Embryonic facial prominence (tissue), 1 donor: ENCODE results near the gene VWA7.
A peak's percentile ranks its signal among the peaks of the same experiment; 100 is the strongest.

Experiments
- DNase-seq: peaks from one replicate; pipeline ENCODE4 v3.0.0-alpha.2; 2016; ENCODE audit errors: extremely low spot score

Gene VWA7

DNA sequence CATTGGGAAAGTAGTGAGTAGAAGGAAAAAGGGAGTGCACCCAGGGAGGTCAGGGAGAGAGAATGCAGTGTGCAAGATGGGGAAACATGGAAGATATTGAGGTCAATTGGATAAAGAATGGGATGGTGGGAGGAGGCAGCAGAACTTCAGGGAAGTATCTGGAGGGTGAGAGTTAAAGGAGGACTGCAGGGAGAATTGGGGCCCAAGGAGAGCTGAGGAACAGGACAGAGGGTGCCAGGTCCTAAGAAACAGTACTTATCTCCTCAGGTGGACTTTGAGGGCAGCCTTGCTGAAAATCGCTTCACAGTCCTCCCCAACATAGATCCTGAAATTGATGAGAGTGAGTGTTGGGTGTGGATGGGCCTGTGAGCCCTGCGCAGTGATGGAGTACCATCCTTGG is 18.8 kb downstream of the VWA7 start:
- DNase-seq = no peak

DNA sequence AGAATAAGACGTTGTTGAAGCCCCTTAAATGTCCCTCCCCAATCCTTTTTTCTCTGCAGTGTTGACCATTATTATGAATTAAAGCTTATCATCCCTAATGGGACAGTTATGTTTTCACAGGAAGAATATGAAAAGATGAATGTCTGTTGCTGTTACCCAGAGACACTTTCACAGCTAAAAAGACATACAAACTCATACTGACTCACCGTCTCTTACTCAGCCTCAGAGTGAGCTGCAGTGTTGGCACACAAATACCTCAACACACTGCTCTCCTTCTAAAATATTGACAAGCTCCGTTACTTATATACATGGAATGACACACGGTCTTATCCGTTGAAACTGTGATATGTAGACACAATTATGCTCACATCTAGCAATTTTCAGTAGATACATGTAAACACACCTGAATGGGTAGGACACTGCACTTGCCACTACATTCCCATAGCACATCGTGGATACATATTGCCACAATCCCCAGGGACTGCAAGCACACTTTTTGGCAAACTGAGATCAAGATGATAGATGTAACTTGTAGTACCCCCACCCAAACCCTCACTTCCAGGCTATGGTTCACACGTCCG is 24.3 kb downstream of the VWA7 start:
- DNase-seq = no peak

DNA sequence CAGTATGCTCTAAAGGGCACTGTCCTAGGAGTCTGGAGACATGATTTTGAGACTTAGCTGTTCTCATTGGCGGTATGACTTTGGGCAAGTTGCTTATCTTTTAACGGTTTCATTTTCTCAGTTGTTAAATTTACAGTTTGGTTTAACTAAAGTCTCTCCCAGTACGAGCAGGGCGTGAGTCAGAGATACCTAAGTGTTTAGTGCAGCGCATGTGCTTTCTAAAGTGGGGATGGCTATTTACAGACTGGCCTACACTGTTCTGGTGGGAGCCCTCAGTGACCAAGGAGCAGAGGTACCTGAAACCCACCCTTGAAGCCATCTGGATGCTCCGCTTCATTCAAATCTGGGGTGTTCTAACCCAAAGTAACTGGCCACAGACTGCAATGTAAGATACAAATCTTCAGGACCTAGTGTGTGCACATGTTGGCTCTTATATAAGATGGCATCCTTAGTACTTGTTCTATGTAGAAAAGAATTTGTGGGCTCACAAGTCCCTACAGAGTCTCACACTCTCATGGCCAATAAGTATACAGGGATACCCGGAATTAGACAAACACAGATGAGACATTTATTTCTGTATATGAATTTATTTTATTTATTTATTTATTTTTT is 26.6 kb downstream of the VWA7 start:
- no peak for DNase-seq

DNA sequence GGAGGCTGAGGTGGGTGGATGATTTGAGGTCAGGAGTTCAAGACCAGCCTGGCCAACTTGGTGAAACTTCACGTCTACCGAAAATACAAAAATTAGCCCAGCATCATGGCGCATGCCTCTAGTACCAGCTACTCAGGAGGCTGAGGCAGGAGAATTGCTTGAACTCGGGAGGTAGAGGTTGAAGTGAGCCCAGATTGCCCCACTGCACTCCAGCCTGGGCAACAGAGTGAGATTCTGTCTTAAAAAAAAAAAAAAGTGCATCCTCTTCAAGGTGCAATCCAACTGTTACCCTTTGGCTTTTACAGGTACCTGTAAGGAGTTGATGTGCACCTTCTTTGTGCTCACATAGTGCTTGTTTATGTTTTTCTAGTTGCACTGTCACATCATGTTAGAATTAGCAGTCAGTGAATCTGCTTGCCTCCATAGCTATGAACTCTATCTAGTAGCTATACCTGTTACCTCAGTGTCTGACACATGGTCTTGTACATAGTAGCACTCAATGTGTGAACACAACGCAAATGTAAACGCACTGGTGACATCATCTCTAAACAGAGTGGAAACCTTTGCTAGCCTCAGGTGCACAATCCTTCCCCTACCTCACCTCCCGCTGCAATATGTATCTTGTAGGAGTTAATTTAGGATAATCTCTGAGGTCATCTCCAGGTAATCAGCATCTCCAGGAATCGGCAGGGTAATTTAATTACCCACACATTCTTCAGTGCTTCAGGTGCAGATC is 27.7 kb downstream of the VWA7 start:
- no peak for DNase-seq

DNA sequence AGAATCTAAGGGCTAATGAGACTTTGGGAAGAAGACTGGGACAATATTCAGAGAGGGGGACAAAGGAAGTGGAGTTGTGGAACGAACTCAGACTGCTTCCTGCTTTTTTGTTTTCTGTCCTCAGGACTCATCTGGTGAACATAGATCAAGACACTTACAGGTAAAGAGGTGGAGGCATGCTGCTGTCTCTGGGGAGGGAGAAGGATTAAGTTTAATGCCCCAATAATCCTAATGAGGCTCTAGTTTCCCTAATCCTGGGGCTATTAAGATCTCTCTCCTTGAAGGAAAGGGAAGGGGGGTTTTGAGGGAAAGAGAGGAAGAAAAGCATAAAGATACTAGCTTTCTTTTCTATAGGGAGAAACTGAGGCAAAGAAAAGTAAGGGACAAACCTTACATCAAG is 32.7 kb downstream of the VWA7 start:
- no peak for DNase-seq

DNA sequence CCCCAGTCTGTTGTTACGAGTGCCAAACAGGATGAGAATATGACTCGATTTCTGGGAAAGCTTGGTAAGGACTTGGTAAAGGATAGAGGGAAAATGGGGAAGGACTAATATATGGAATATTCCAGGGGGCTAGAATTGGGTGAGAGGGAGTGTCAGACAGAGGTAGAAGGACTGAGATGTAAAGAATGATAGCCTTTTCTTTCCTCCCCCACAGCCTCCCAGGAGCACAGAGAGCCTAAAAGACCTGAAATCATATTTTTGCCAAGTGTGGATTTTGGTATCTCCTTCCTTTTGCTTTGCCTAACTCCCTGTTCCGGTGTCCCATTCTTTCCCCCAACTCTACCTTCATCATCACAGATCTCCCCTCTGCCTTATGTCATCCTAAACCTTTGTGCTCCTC is 34.2 kb downstream of the VWA7 start:
- DNase-seq = no peak

DNA sequence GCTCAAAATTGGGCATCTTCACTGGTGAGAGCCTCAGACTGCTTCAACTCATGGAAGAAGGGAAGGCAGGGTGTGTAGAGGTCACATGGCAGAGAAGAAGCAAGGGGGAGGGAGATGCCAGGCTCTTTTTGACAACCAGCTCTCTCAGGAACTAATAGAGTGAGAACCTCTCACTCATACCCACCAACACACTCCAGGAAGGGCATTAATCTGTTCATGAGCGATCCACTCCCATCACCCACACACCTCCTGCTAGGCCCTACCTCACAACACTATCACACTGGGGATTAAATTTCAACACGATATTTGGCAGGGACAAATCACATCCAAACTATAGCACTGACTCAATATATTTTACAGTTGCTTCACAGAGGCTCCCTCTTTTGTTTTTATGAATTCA is 35.3 kb downstream of the VWA7 start:
- DNase-seq = no peak

DNA sequence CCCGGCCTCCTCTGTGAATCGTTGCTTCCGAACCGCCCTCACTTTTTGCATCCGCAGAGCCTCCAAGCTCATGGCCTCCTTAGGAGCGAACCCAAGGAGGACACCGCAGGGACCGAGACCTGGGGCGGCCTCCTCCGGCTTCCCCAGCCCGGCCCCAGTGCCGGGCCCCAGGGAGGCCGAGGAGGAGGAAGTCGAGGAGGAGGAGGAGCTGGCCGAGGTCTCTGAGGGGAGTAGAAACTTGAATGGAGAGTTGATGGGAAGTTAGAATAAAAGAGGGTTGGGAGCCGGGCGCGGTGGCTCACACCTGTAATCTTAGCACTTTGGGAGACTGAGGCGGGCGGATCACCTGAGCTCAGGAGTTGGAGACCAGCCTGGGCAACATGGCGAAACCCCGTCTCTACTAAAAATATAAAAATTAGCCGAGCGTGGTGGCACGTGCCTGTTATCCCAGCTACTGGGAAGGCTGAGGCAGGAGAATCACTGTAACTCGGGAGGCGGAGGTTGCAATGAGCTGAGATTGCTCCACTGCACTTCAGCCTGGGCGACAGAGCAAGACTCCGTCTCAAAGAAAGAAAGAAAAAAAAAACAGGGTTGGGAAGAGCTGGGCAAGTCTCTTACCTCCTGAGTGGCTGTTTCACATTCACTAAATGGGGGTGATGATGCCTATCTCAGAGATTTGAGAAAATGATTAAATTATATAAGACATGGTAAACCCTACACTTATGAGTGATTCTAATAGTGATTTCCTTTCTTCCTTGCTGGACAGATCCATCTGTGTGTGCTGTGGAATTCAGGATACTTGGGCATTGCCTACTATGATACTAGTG is 36.5 kb downstream of the VWA7 start:
- DNase-seq = no peak

DNA sequence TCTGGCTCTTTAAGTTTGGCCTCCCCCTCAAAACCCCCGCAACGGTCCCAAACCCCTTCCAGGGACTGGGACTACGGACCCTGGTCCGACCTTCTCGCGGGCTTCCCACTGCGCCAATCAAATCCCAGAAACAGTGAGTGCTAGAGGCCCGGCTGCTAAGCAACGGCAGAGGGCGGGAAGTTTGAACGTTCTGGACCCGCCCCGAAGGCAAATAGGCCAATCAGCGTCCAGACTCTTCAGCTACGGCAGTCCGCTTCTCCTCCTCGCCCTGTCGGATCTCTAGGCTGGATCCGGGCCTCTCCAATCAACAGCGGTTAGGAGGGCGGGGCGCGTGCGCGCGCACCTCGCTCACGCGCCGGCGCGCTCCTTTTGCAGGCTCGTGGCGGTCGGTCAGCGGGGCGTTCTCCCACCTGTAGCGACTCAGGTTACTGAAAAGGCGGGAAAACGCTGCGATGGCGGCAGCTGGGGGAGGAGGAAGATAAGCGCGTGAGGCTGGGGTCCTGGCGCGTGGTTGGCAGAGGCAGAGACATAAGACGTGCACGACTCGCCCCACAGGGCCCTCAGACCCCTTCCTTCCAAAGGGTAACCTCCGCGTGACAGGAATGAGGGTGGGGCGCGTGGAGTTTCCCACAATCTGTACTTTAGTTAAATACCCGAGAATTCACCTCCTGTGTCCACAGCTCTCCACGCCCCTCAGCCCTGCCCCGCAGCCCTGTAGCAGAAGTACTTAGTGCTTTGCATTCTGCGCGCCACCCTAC is 37.3 kb downstream of the VWA7 start, which contains the start of gene MSH5:
Gene MSH5, plus strand, starts transcription at position 367 of the 758 bp plus-strand sequence. CDS start 462 bp downstream, outside the sequence.
- DNase-seq = peak; percentile 99

DNA sequence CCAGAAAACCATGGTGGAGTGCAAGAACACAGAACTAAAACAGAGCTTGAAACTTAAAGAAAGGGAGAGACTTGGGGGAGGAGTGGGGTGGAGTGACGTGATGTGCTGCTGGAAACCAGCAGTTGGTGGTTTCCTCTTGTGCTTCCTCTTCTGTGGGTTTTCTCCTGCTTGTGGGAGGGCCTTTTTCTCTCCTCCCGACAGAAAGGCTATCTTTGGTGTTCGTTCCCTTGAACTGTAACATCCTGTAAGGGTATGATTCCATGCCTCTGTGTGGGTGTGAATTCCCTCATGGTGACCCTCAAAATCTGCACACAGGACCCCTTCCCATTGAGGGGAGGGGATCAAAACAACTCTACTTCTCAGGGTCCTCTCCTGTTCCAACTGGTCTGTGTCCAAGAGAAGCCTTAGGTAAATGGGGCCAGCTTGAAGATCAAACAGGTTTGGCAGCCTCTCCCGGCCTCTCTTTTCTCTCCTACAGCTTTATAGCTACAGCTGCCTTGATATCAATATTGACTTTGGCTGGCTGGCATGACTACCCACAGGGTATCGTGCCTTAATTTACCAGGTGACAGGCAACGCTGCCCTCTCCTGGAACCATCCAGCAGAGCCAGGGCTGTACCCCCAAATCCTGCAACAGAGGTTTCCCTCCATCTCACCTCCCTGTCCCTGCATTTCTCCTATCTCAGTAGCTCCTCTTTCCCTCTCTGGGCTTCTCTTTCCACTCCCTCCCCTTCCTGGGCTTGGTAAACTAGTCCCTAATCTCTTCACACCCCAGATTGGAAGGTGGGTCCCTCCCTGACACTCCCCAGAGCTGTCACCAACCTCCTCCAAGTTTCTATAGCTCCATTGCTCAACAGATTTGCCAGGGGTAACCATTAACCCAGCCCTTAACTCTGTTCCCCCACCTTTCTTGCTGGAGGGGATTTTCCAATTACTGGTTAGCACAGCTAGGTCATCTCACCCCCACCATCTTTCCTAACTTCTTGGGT is 38.8 kb downstream of the VWA7 start:
- peak; percentile 86 for DNase-seq

DNA sequence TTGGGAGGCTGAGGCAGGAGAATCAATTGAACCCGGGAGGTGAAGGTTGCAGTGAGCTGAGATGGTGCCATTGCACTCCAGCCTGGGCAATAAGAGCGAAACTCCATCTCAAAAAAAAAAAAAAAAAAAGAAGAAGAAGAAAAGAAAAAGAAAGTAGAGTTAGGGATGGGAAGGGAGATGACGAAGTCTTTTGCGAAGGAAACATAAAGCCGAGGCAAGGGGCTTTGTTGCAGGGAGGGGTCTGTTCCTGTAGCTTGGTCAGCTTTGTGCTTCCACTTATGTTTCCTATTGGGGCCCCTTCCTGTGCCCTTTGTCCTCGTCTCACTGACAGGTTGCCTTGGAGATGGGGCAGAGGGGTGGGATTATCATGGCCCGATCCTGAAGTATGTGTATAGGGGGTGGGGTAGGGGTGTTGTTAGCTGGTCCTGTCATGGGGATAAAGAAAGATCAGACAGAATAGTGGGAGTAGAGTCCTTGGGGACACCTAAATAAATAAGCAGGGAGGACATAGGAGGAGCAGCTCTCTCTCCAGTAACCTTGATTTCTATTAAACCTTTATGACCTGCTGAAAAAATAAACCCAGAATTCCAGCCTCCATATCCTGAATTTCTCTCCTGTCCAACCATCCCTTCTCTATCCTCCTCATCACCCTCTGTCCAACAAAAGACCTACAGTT is 39.7 kb downstream of the VWA7 start:
- DNase-seq = no peak

DNA sequence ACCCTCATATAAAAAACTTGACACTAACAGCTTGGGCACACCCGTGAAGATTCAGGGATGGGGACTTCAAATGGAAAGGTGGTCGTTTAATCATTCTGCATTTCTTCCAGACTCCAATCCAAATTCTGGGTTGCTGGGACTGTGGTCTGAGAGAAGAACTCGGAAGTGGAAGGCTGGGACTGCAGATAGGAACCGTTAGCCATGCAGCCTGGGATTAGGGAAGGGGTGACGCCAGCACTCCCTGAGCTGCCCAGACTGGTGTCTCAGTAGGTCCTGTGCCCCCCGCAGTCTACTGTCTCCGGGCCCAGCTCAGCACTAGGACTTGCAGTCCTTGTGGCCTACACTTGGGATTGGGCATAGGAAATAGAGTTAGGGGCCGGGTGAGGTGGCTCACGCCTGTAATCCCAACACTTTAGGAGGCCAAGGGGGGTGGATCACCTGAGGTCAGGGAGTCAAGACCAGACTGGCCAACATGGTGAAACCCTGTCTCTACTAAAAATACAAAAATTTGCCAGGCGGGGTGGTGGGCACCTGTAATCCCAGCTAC is 40.3 kb downstream of the VWA7 start:
- no peak for DNase-seq

DNA sequence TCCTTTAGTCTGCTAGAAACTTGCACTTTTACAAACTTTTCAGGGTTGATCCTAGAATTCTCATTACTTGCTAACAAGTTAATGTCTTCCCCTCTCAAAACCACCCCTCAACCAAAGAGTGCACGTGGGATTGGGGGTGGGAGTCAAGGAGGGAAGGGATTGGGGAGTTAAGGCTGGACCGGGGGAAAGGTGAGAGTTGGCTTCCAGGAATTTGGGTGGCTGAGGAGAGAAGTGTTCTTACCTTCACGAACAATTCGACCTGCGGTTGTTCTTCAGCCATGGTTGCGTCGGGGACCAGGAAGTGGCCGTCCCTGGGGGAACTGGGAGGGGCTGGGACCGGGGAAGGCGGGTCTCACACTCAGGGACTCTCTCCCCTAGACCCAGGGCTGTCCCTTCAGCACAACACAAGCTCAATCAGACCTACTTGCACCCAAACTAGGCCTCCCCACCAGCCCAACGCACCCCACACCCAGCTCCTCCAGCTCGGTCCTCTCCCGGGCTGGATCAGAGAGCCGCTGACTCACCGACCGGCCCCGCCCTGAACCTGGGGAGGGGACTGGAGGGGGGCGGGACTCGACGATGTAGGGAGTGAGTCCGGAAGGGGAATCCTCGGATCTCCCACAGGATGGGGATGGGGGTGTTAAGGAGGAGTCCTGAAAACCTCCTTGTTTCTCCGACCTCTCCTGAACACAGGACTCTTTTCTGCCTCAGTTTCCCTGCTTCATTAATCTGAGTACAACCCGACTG is 40.9 kb downstream of the VWA7 start, which contains the start of gene CLIC1:
Gene CLIC1, minus strand, starts transcription at position 510 of the 747 bp plus-strand sequence. Its CDS starts 230 bp downstream, at position 280.
- peak; percentile 78 for DNase-seq

DNA sequence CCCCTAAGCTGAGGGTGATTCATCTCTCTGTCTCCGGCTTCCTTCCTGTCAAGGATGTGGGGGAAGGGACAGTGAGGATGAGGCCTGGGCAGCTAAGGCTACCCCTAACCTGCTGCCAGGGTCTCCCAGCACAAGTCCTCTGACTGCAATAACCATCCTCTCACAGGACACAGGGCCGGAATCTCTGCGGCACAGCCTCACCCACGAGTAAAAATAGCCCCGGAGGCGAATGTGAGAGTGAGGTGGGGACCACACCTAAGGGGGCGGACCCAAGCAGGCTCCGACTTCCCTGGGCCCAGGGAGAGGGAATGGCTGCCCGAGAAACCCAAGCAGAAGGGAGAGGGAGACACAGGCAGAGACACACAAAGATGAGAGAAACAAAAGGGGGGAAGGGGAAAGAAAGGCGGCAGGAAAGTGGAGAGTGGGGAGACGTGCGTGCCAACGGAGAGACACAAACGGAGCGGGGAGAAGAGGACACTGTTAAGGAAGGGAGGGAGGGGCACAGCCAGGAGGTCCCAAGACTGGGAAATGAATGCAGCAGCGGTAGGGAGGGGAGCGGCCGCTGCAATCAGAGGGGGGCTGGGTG is 42.2 kb downstream of the VWA7 start:
- DNase-seq = no peak

DNA sequence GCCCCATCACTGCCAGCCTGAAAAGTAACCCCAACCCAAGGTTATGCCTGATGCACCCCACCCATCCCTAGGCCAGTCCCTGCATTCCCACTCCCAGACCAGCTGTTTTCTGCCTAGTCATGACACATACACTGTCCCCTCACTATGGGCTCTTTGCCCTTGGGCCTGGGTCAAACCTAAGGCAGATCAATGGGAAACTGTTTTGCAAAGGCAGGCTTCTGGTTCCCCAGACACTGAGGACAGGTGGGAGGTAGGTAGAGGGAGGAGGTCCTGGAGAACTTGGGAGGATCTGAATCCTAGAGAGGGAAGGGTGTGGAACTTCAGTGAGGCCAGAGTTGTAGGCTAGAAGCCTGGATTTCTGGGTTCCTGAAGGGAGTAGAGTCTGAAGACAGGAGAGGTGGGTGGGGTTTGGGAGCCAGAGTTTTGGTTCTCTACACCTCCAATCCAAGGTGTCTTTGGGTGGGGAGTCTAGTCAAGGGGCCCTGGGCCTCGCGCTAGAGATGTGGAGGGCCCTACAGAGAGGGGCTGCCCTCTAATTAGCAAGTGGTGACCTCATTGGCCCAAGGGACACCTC is 42.8 kb downstream of the VWA7 start:
- DNase-seq = no peak

DNA sequence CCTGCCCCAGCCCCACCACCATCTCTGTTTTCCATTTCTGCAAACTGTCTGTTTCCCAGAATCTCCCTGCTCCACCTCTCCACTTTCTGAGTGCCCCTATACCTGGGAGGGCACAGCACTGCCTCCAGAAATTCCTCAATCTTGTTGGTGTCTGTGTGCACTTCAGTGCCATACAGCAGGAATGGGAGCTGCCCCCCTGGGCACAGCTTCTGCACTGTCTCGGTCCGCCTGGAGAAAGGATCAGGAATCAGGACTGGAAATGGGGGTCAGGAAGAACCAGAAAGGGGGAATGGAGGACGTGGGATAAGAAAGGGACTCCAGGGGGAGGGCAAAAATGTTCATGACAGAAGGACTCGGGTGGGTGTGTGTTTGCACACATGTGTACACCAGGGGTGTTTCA is 43.4 kb downstream of the VWA7 start:
- DNase-seq = no peak

DNA sequence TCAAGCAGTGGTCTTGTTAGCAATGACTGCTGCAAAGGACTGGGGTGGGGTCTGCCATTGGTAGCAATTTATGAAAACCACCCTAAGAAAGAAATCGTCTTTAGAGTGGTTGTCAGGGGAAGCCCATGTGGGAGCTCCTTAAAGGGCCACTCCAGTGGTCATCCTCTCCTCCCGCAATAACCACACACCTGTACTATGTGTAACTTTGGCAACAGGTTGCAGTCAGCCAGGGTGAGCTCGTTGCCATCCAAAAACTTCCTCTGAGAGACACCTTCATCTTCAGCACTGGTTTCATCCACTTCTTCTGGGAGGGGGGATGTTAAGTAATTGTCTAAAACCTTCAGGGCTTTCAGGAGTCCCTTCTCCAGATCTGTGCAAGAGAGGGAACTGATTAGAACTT is 45.1 kb downstream of the VWA7 start:
- no peak for DNase-seq

DNA sequence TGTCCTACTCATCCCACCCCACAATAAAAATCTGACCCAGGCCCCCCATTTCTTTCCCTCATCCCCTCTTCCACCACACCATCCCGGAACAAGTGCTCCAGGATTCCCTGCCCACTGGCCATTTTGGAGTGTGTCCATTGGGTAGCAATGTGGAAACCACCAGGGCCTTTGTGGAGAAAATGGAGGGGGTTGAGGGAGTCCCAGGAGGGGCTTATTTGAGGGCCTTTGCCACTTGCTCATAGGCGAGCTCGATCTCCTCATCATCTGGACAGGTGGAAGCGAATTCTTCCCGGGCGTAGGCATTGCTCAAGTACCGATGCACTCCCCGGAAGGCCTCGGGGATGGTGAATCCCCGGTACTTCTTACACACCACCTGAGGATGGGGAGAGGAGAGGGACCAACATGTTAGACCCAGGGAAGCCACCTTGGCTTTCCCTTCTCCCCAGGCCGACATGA is 46.5 kb downstream of the VWA7 start:
- DNase-seq = no peak
